Measurements from ENCODE around the gene EZH1. TPM values are rescaled to one million over a fixed set of nuclear protein-coding genes. Genes with fewer than 3 reads are reported as not detected.

Gene EZH1
- total and polyA plus RNA-seq, 7 donors = 15.2 to 59.1 (median 32.7) TPM

DNA sequence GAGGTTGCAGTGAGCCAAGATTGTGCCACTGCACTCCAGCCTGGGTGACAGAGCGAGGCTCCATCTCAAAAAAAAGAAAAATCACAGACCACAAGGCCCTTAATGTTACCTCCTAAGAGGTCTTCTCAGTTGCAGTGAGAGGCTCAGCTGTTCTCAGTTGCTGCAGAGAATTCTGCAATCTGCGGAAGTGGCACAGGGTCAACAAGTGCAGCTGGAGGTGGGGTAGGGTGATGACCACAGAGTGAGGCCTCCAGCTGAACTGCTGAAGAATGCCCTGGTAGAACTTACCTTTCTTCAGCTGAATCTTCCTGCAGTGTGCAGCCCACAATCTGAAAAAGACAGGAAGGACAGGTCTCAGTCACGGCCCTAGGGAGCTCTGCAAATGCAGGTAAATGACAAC is 36.3 kb downstream of the EZH1 start:
- H3K9me3 ChIP-seq = no peaks in the 10 kb centered on the region
- ATAC-seq (no peak), DNase-seq (no peak)
- H3K36me3 ChIP-seq (ENCODE audit: insufficient read depth in 1 of 2, low read depth in 1 of 2) = peaks cover 42 to 100% of the 10 kb centered on the region in 2 donors
- TF ChIP-seq, protein P1, sequence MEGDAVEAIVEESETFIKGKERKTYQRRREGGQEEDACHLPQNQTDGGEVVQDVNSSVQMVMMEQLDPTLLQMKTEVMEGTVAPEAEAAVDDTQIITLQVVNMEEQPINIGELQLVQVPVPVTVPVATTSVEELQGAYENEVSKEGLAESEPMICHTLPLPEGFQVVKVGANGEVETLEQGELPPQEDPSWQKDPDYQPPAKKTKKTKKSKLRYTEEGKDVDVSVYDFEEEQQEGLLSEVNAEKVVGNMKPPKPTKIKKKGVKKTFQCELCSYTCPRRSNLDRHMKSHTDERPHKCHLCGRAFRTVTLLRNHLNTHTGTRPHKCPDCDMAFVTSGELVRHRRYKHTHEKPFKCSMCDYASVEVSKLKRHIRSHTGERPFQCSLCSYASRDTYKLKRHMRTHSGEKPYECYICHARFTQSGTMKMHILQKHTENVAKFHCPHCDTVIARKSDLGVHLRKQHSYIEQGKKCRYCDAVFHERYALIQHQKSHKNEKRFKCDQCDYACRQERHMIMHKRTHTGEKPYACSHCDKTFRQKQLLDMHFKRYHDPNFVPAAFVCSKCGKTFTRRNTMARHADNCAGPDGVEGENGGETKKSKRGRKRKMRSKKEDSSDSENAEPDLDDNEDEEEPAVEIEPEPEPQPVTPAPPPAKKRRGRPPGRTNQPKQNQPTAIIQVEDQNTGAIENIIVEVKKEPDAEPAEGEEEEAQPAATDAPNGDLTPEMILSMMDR (IDR thresholded peaks at IDR 0.05) = no peak
- H3K4me3 ChIP-seq = no peak overlapping the region
- no peaks in the 10 kb centered on the region for H3K4me1 ChIP-seq
- WGBS, 3 donors = 92 to 98% (median 92%) methylated on average over 3 of the region's 3 CpGs
- H3K27me3 ChIP-seq (ENCODE audit: insufficient read depth in 3 of 3, low read length in 2 of 3) = no peaks in the 10 kb centered on the region
- H3K27ac ChIP-seq = no peak overlapping the region
- intact Hi-C loops (cut with DNase I) = loop anchor here in 1 of 2 donors (10.0 kb wide), 1 partner anchor 204 kb away; no protein-coding TSS in a partner anchor

GRCh38 chr17:42706732-42707131 is 38.1 kb downstream of the EZH1 start:
- 83 to 94% (median 93%) methylated on average over 5 of the region's 5 CpGs for whole genome bisulfite sequencing, 3 donors

DNA sequence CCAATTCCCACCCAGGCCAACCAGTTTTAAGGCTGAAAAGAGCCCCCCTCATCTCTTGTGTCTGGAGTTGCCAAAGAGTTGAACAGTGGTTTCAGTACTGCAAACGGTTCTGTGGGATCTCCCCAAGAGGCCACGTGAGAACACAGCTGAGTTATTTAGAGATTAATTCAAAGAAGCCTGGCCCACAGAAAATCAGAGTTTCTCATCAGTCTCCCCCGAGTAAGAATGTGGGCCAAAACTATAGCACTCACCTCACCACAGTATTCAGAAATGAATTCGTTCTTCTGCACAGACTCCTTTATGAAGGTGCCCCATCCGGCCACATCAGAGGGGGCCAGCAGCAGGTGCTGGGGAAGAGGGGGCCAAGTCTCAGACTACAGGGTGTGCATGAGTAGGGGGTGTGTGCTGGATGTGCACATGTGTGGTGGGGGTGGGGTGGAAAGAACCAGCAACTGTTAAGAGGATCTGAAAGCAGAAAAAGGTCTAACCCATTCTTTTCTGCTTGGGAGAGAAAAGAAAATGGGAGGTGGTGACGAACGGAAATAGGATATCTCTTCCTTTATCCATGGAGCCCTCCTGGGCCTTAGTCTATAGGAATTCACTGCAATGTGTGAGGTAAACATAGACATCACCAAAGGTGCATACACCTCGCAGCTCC is 39.9 kb downstream of the EZH1 start:
- DNase-seq = no peak
- Histone ChIP-seq H3K4me1 (no peaks in the 10 kb centered on the region), H3K27ac (no peak overlapping the region), H3K27me3 (ENCODE audit: insufficient read depth in 3 of 3, low read length in 2 of 3) (no peaks in the 10 kb centered on the region), H3K36me3 (ENCODE audit: insufficient read depth in 1 of 2, low read depth in 1 of 2) (peaks cover 32 to 100% of the 10 kb centered on the region in 2 donors), H3K4me3 (no peak overlapping the region), H3K9me3 (no peaks in the 10 kb centered on the region)
- no peak for ATAC-seq
- TF ChIP-seq, protein P1 (IDR thresholded peaks at IDR 0.05) = no peak
- intact Hi-C loops (cut with DNase I) = loop anchor here in 1 of 2 donors (10.0 kb wide), 1 partner anchor 200 kb away; no protein-coding TSS in a partner anchor
- 79 to 87% (median 82%) methylated on average over 8 of the region's 8 CpGs for WGBS, 3 donors

More at GRCh38 chr17:42706732-42707131, 38.1 kb downstream of the EZH1 start:
- ATAC-seq (no peak), DNase-seq (no peak)
- Histone ChIP-seq H3K4me3 (no peak overlapping the region), H3K4me1 (no peaks in the 10 kb centered on the region), H3K9me3 (no peaks in the 10 kb centered on the region), H3K27ac (no peak overlapping the region), H3K36me3 (ENCODE audit: insufficient read depth in 1 of 2, low read depth in 1 of 2) (peaks cover 36 to 100% of the 10 kb centered on the region in 2 donors), H3K27me3 (ENCODE audit: insufficient read depth in 3 of 3, low read length in 2 of 3) (no peaks in the 10 kb centered on the region)
- intact Hi-C loops (cut with DNase I) = loop anchor here in 1 of 2 donors (10.0 kb wide), 1 partner anchor 202 kb away; no protein-coding TSS in a partner anchor
- TF ChIP-seq, protein P1 (IDR thresholded peaks at IDR 0.05) = no peak

DNA sequence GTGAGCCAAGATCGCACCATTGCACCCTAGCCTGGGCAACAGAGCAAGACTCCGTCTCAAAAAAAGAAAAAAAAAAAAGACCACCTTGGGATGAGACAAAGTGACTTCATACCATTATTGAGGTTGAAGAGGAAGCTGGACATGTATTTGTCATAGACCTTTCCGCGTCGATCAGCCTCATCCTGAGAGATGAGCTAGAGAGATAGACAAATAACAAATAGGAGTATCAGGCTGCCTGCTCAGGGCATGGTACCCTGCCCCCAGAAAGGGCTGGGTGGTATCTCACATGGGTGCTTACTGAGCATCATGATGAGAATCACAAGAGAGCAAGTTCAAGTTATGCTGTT is 40.4 kb downstream of the EZH1 start:
- Histone ChIP-seq H3K4me1 (no peaks in the 10 kb centered on the region), H3K36me3 (ENCODE audit: insufficient read depth in 1 of 2, low read depth in 1 of 2) (peaks cover 32 to 99% of the 10 kb centered on the region in 2 donors), H3K27me3 (ENCODE audit: insufficient read depth in 3 of 3, low read length in 2 of 3) (no peaks in the 10 kb centered on the region), H3K27ac (no peak overlapping the region), H3K9me3 (no peaks in the 10 kb centered on the region), H3K4me3 (no peak overlapping the region)
- TF ChIP-seq, protein P1 (IDR thresholded peaks at IDR 0.05) = no peak
- intact Hi-C loops (cut with DNase I) = loop anchor here in 1 of 2 donors (10.0 kb wide), 1 partner anchor 200 kb away; no protein-coding TSS in a partner anchor
- DNase-seq (no peak), ATAC-seq (no peak)
- WGBS, 3 donors = 95% methylated on average over 5 of the region's 5 CpGs
